ENCODE data around the gene CEP63.

Gene CEP63

DNA sequence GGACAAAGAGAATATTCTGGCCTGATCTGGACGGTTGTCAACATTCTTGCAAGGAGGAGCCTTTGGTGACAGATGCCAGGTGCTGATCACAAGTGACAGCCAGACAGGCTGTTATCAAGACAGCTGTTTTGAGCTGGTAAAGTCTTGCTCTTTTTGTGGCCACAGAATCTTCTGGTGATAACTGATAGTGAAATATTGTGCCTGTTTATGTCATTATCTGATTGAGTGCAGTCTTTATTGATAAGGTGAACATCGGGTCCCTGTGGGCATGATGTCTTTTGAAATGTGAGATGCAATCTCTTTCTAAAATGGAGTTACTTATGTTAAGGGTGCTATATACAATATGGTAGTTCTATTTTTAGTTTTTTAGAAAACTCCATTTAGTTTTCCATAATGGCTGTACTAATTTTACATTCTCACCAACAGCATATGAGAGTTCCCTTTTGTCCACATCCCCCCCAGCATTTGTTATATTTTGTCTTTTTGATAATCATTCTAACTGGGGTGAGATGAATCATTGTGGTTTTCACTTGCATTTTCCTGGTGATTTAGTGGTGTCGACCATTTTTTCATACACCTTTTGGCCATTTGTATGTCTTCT, 10.7 kb downstream of the CEP63 start:
- H3K27ac ChIP-seq (ENCODE audit: low read depth, low read length), result no peak overlapping the region

DNA sequence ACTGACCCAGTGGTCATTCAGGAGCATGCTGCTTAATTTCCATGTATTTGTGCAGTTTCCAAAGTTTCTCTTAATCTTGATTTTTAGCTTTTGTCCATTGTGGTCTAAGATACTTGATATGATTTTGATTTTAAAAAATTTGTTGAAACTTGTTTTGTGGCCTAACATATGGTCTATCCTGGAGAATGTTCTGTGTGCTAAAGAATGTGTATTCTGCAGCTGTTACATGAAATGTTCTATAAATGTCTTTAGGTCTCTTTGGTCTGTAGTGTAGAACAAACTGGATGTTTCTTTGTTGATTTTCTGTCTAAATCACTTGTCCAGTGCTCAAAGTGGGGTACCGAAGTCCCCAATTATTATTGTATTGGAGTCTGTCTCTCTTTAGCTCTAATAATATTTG, 17.4 kb downstream of the CEP63 start:
- Histone ChIP-seq H3K9ac (ENCODE audit: low read length in 5 of 5) (no peak overlapping the region), H3K36me3 (ENCODE audit: control insufficient read depth in 5 of 5, insufficient read depth in 5 of 5, low read length in 5 of 5) (peaks cover 0 to 10% (median 5%) of the 10 kb centered on the region in 5 donors), H3K27ac (ENCODE audit: low read depth, low read length) (no peak overlapping the region), H3K27me3 (ENCODE audit: control insufficient read depth in 5 of 5, insufficient read depth in 4 of 5, low read length in 5 of 5) (no peaks in the 10 kb centered on the region), H3K4me3 (ENCODE audit: low read depth in 1 of 5, low read length in 5 of 5) (no peak overlapping the region), H3K9me3 (ENCODE audit: control insufficient read depth in 5 of 5, low read length in 5 of 5) (peaks cover 0 to 11% (median 2%) of the 10 kb centered on the region in 5 donors), H3K4me1 (ENCODE audit: control insufficient read depth in 5 of 5, insufficient read depth in 5 of 5, low read length in 5 of 5) (no peaks in the 10 kb centered on the region)

More for the DNA sequence above, 10.7 kb downstream of the CEP63 start:
- Histone ChIP-seq H3K9me3 (ENCODE audit: control insufficient read depth in 5 of 5, low read length in 5 of 5) (no peaks in the 10 kb centered on the region), H3K4me3 (ENCODE audit: low read depth in 1 of 5, low read length in 5 of 5) (no peak overlapping the region), H3K27me3 (ENCODE audit: control insufficient read depth in 5 of 5, insufficient read depth in 4 of 5, low read length in 5 of 5) (no peaks in the 10 kb centered on the region), H3K36me3 (ENCODE audit: control insufficient read depth in 5 of 5, insufficient read depth in 5 of 5, low read length in 5 of 5) (peaks cover 3 to 12% (median 7%) of the 10 kb centered on the region in 5 donors), H3K4me1 (ENCODE audit: control insufficient read depth in 5 of 5, insufficient read depth in 5 of 5, low read length in 5 of 5) (peaks cover 0 to 5% (median 0%) of the 10 kb centered on the region in 5 donors), H3K9ac (ENCODE audit: low read length in 5 of 5) (no peak overlapping the region)

GRCh38 chr3:134504132-134504531, 18.3 kb downstream of the CEP63 start:
- no peak overlapping the region for H3K4me3 ChIP-seq (ENCODE audit: low read depth in 1 of 5, low read length in 5 of 5)
- no peaks in the 10 kb centered on the region for H3K4me1 ChIP-seq (ENCODE audit: control insufficient read depth in 5 of 5, insufficient read depth in 5 of 5, low read length in 5 of 5)
- no peaks in the 10 kb centered on the region for H3K27me3 ChIP-seq (ENCODE audit: control insufficient read depth in 5 of 5, insufficient read depth in 4 of 5, low read length in 5 of 5)
- peaks cover 0 to 11% (median 6%) of the 10 kb centered on the region in 5 donors for H3K36me3 ChIP-seq (ENCODE audit: control insufficient read depth in 5 of 5, insufficient read depth in 5 of 5, low read length in 5 of 5)
- peaks cover 0 to 11% (median 2%) of the 10 kb centered on the region in 5 donors for H3K9me3 ChIP-seq (ENCODE audit: control insufficient read depth in 5 of 5, low read length in 5 of 5)
- H3K9ac ChIP-seq (ENCODE audit: low read length in 5 of 5), result no peak overlapping the region
- H3K27ac ChIP-seq (ENCODE audit: low read depth, low read length), result no peak overlapping the region

DNA sequence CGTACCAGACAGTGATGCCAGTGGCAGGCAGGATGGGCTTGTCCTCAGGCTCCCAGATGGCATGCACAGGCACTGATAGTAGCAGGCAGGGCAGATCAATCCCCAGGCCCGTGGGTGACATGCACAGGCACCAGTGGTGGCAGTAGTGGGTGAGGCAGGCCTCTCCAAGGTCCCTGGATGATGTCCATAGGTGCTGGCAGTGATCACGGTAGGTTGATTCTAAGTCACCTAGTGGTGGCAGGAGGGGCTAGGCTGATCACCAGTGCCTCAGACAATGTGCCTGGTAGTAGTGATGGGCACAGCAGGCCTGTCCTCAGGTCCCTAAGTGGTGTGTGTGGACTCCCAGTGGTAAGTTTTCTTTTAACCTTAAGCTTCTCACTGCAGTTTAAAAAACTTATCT, 19.6 kb downstream of the CEP63 start:
- H3K27ac ChIP-seq (ENCODE audit: low read depth, low read length), result no peak overlapping the region
- H3K9me3 ChIP-seq (ENCODE audit: control insufficient read depth in 5 of 5, low read length in 5 of 5), result peaks cover 0 to 11% (median 2%) of the 10 kb centered on the region in 5 donors
- peaks cover 0 to 13% (median 10%) of the 10 kb centered on the region in 5 donors for H3K36me3 ChIP-seq (ENCODE audit: control insufficient read depth in 5 of 5, insufficient read depth in 5 of 5, low read length in 5 of 5)
- H3K9ac ChIP-seq (ENCODE audit: low read length in 5 of 5), result no peak overlapping the region
- H3K4me3 ChIP-seq (ENCODE audit: low read depth in 1 of 5, low read length in 5 of 5), result no peak overlapping the region
- H3K4me1 ChIP-seq (ENCODE audit: control insufficient read depth in 5 of 5, insufficient read depth in 5 of 5, low read length in 5 of 5), result no peaks in the 10 kb centered on the region
- H3K27me3 ChIP-seq (ENCODE audit: control insufficient read depth in 5 of 5, insufficient read depth in 4 of 5, low read length in 5 of 5), result no peaks in the 10 kb centered on the region

DNA sequence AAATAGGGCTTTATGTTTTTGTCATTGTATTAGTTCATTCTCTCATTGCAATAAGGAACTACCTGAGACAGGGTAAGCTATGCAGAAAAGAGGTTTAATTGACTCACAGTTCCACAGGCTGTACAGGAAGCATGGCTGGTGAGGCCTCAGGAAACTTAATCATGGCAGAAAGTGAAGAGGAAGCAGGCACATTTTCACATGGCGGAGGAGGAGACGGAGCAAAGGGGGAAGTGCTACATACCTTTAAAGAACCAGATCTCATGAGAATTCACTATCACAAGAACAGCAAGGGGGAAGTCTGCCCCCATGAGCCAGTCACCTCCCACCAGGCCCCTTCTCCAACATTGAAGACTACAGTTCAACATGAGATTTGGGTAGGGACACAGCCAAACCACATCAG, 25.6 kb downstream of the CEP63 start:
- Histone ChIP-seq H3K4me1 (ENCODE audit: control insufficient read depth in 5 of 5, insufficient read depth in 5 of 5, low read length in 5 of 5) (peaks cover 0 to 16% (median 2%) of the 10 kb centered on the region in 5 donors), H3K27ac (ENCODE audit: low read depth, low read length) (no peak overlapping the region), H3K9me3 (ENCODE audit: control insufficient read depth in 5 of 5, low read length in 5 of 5) (no peaks in the 10 kb centered on the region), H3K4me3 (ENCODE audit: low read depth in 1 of 5, low read length in 5 of 5) (no peak overlapping the region), H3K27me3 (ENCODE audit: control insufficient read depth in 5 of 5, insufficient read depth in 4 of 5, low read length in 5 of 5) (no peaks in the 10 kb centered on the region), H3K9ac (ENCODE audit: low read length in 5 of 5) (no peak overlapping the region), H3K36me3 (ENCODE audit: control insufficient read depth in 5 of 5, insufficient read depth in 5 of 5, low read length in 5 of 5) (peaks cover 0 to 22% (median 16%) of the 10 kb centered on the region in 5 donors)

DNA sequence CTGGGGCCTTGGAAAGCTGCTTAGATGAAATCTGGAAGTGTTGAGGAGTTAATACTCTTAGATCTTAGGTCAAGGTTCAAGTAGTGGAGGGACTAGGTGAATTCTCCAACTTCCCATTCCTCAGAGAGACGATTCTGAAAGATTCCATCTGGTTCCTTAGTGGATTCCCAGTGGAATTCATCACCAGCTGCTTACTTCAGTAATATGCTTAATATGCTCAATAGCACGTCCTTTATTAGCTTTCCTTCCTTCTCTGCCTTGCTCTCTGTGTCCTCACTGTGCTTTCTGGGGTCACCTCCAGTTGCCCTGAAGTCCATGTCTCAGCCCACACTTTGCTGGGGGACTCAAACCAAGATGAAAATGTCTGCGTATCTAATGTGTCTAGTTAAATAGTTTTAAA, 31.0 kb downstream of the CEP63 start:
- H3K27ac ChIP-seq (ENCODE audit: low read depth, low read length), result no peak overlapping the region
- peaks cover 0 to 27% (median 9%) of the 10 kb centered on the region in 5 donors for H3K4me1 ChIP-seq (ENCODE audit: control insufficient read depth in 5 of 5, insufficient read depth in 5 of 5, low read length in 5 of 5)
- H3K9me3 ChIP-seq (ENCODE audit: control insufficient read depth in 5 of 5, low read length in 5 of 5), result peaks cover 0 to 7% (median 3%) of the 10 kb centered on the region in 5 donors
- H3K36me3 ChIP-seq (ENCODE audit: control insufficient read depth in 5 of 5, insufficient read depth in 5 of 5, low read length in 5 of 5), result peaks cover 0 to 3% (median 0%) of the 10 kb centered on the region in 5 donors
- H3K9ac ChIP-seq (ENCODE audit: low read length in 5 of 5), result no peak overlapping the region
- no peak overlapping the region for H3K4me3 ChIP-seq (ENCODE audit: low read depth in 1 of 5, low read length in 5 of 5)
- no peaks in the 10 kb centered on the region for H3K27me3 ChIP-seq (ENCODE audit: control insufficient read depth in 5 of 5, insufficient read depth in 4 of 5, low read length in 5 of 5)

GRCh38 chr3:134517791-134518190, 31.9 kb downstream of the CEP63 start:
- Histone ChIP-seq H3K36me3 (ENCODE audit: control insufficient read depth in 5 of 5, insufficient read depth in 5 of 5, low read length in 5 of 5) (peaks cover 0 to 5% (median 0%) of the 10 kb centered on the region in 5 donors), H3K4me1 (ENCODE audit: control insufficient read depth in 5 of 5, insufficient read depth in 5 of 5, low read length in 5 of 5) (peaks cover 0 to 27% (median 9%) of the 10 kb centered on the region in 5 donors), H3K27ac (ENCODE audit: low read depth, low read length) (peak overlapping the region; percentile 41), H3K27me3 (ENCODE audit: control insufficient read depth in 5 of 5, insufficient read depth in 4 of 5, low read length in 5 of 5) (no peaks in the 10 kb centered on the region), H3K9me3 (ENCODE audit: control insufficient read depth in 5 of 5, low read length in 5 of 5) (peaks cover 0 to 10% (median 8%) of the 10 kb centered on the region in 5 donors), H3K4me3 (ENCODE audit: low read depth in 1 of 5, low read length in 5 of 5) (no peak overlapping the region), H3K9ac (ENCODE audit: low read length in 5 of 5) (peak overlapping the region in 1 of 5 donors; percentile 32)

DNA sequence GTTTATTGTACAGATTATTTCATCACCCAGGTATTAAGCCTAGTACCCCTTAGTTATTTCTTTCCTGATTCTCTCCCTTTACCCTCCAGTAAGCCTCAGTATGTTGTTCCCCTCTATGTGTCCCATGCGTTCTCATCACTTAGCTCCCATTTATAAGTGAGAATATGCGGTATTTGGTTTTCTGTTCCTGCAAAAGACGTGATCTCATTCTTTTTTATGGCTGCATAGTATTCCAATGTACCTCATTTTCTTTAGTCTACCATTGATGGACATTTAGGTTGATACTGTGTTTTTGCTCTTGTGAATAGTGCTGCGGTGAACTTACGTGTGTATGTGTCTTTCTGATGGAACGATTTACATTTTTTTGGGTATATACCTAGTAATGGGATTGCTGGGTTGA, 36.7 kb downstream of the CEP63 start:
- Histone ChIP-seq H3K36me3 (ENCODE audit: control insufficient read depth in 5 of 5, insufficient read depth in 5 of 5, low read length in 5 of 5) (peaks cover 0 to 10% (median 0%) of the 10 kb centered on the region in 5 donors), H3K4me1 (ENCODE audit: control insufficient read depth in 5 of 5, insufficient read depth in 5 of 5, low read length in 5 of 5) (peaks cover 0 to under 1% (median 0%) of the 10 kb centered on the region in 5 donors), H3K4me3 (ENCODE audit: low read depth in 1 of 5, low read length in 5 of 5) (no peak overlapping the region), H3K9me3 (ENCODE audit: control insufficient read depth in 5 of 5, low read length in 5 of 5) (peaks cover 0 to 36% (median 34%) of the 10 kb centered on the region in 5 donors), H3K27me3 (ENCODE audit: control insufficient read depth in 5 of 5, insufficient read depth in 4 of 5, low read length in 5 of 5) (no peaks in the 10 kb centered on the region), H3K9ac (ENCODE audit: low read length in 5 of 5) (no peak overlapping the region), H3K27ac (ENCODE audit: low read depth, low read length) (no peak overlapping the region)

GRCh38 chr3:134525293-134525692, 39.4 kb downstream of the CEP63 start:
- Histone ChIP-seq H3K4me3 (ENCODE audit: low read depth in 1 of 5, low read length in 5 of 5) (peak overlapping the region in 1 of 5 donors; percentile 22), H3K27me3 (ENCODE audit: control insufficient read depth in 5 of 5, insufficient read depth in 4 of 5, low read length in 5 of 5) (no peaks in the 10 kb centered on the region), H3K9ac (ENCODE audit: low read length in 5 of 5) (no peak overlapping the region), H3K27ac (ENCODE audit: low read depth, low read length) (no peak overlapping the region), H3K36me3 (ENCODE audit: control insufficient read depth in 5 of 5, insufficient read depth in 5 of 5, low read length in 5 of 5) (peaks cover 0 to 10% (median 0%) of the 10 kb centered on the region in 5 donors), H3K4me1 (ENCODE audit: control insufficient read depth in 5 of 5, insufficient read depth in 5 of 5, low read length in 5 of 5) (no peaks in the 10 kb centered on the region), H3K9me3 (ENCODE audit: control insufficient read depth in 5 of 5, low read length in 5 of 5) (peaks cover 0 to 33% (median 31%) of the 10 kb centered on the region in 5 donors)

DNA sequence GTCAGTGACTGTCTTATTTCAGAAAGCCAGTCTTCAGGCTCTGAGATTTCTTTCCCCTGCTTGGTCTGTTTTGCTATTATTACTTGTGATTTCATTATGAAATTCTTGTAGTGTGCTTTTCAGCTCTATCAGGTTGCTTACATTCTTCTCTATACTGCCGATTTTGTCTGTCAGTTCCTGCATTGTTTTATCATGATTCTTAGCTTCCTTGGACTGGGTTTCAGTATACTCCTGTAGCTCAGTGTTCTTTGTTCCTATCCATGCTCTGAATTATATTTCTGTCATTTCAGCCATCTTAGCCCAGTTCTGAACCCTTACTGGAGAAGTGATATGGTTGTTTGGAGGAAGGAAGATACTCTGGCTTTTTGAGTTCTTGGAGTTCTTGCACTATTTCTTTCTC, 40.5 kb downstream of the CEP63 start:
- no peak overlapping the region for H3K9ac ChIP-seq (ENCODE audit: low read length in 5 of 5)
- H3K4me3 ChIP-seq (ENCODE audit: low read depth in 1 of 5, low read length in 5 of 5), result no peak overlapping the region
- peaks cover 0 to 33% (median 29%) of the 10 kb centered on the region in 5 donors for H3K9me3 ChIP-seq (ENCODE audit: control insufficient read depth in 5 of 5, low read length in 5 of 5)
- no peak overlapping the region for H3K27ac ChIP-seq (ENCODE audit: low read depth, low read length)
- H3K27me3 ChIP-seq (ENCODE audit: control insufficient read depth in 5 of 5, insufficient read depth in 4 of 5, low read length in 5 of 5), result no peaks in the 10 kb centered on the region
- peaks cover 0 to 10% (median 0%) of the 10 kb centered on the region in 5 donors for H3K36me3 ChIP-seq (ENCODE audit: control insufficient read depth in 5 of 5, insufficient read depth in 5 of 5, low read length in 5 of 5)
- no peaks in the 10 kb centered on the region for H3K4me1 ChIP-seq (ENCODE audit: control insufficient read depth in 5 of 5, insufficient read depth in 5 of 5, low read length in 5 of 5)
